Stimulated activated CD4-positive, alpha-beta T cell treated with anti-CD3 and anti-CD28 coated beads, Interleukin-4, amount 100 ng/mL, for 24 hours (primary cell): Measurements from ENCODE around the gene TMEM174.

Source experiments
- DNase-seq: peaks from one replicate; pipeline ENCODE4 v3.0.0-alpha.2; 2020

TMEM174 gene

DNA sequence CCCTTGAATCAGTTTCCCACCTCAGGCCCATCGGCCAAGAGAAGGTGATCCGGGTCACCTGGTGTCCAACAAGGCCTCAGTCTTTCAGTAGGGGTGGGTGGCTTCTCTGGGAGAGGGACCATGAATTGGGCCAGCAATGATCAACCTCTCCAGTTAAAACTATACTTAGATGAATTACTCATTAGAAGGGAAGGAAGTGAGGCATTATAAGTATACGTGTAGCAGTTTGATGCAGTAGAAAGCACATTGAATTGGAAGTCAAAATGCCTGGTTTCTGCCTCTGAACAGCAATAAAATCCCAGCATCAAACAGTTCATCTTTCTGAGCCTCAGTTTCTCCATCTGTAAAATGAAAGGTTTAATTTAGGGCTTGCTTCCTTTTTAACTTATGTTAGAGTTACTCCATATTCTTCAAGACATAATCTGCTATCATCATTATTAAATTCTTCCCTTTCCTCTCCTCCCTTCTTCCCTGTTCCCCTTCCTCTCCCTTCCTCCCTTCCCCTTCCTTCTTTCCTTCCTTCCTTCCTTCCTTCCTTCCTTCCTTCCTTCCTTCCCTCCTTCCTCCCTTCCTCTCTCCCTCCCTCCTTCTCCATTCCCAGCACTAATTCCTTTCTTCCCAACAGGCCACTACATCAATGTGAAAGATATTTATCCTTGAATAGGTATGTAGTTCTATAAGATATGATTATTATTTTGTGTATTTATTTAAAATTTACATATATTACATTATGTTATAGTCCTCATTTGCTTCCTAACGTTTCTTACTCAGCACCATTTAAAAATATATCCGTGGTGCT, 18.6 kb upstream of the TMEM174 start:
- DNase-seq: no peak

GRCh38 chr5:73155271-73156222, 17.4 kb upstream of the TMEM174 start:
- no peak for DNase-seq

DNA sequence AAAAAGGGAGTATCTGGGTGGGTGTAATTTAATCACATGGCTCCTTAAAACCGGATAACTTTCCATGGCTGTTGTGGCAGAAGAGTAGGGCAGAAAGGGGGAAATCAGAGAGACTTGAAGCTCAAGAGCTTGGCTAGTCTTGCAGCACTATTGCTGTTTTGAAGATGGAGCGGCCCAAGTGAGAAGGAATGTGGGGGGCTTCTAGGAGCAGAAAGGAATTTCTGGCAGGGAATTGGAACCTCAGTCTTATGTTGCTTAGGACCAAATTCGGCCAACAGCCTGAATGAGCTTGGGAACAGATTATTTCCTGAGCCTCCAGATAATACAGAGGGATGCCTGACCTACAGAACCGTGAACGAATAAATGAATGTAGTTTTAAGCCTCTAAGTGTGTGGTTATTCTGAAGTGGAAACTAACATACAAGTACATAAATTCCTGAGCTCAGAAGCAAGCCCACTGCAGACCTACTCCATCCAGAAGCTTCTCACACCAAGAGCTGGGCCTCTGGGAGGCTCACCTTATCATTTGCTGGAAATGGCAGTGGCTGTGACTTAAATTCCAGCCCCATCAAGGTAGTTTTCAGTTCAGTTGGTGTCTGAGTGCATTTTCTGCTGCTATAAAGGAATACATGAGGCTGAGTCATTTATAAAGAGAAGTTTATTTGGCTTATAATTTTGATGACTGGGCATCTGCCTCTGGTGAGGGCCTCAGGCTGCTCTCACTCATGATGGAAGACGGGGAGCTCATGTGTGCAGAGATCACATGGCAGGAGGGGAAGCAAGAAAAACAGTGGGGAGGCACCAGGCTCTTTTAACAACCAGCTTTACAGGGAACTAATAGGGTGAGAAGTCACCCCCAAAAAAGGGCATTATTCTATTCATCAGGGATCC, 15.3 kb upstream of the TMEM174 start:
- no peak for DNase-seq

- no peak for DNase-seq
Observed at GRCh38 chr5:73158313-73158712, 14.7 kb upstream of the TMEM174 start.

DNA sequence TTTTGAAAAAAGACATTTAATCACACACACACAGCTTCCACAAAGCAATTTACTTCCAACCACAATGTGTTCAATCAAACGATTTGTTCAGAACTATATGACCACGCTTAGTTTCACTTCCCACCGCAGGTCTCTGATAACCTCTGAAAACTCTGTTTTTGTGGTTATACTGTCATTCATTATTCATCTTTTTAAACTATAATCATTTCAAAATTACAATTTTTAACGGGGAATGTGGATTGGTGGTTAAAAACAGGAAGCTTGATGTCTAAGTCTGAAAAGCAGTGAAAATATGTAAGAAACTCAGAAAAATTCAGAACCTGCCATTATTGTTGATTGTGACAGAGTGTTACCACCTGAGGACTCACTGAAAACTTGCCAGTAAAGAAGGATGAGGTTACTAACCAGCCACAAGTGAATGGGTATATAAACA, 12.7 kb upstream of the TMEM174 start:
- peak; percentile 82 for DNase-seq

GRCh38 chr5:73170522-73170921, 2.5 kb upstream of the TMEM174 start:
- DNase-seq: peak; percentile 11

DNA sequence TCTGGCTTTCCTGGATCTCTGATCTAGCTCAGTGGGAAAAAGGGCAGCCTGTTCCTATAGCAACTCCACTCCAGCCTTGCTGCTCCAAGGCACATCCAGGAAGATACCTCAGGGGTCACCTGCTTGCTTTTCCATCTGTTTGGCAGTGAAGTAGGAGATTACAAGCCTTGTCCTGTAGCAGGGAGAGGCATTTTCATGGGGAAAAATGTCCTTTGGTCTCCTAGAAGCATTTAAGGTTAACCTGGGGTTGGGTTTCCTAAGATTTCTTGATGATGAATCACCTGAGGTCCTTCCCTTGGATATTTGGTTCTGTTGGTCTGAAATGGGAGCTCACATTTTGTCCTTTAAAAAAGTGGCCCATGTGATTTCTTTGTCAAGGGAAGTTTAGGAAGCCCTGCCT, 1.5 kb upstream of the TMEM174 start:
- no peak for DNase-seq

DNA sequence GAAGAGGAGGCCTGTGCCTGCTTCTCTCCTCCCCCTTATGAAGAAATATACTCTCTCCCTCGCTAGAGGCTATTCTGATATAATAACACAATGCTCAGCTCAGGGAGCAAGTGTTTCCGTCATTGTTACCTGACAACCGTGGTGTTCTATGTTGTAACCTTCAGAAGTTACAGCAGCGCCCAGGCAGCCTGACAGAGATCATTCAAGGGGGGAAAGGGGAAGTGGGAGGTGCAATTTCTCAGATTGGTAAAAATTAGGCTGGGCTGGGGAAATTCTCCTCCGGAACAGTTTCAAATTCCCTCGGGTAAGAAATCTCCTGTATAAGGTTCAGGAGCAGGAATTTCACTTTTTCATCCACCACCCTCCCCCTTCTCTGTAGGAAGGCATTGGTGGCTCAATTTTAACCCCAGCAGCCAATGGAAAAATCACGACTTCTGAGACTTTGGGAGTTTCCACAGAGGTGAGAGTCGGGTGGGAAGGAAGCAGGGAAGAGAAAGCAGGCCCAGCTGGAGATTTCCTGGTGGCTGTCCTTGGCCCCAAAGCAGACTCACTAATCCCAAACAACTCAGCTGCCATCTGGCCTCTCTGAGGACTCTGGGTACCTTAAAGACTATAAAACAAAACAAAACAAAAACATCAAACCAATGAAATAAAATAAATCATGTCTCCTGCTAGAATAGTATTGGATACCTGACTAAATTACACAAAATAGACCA, 1.3 kb downstream of the TMEM174 start:
- no peak for DNase-seq

DNA sequence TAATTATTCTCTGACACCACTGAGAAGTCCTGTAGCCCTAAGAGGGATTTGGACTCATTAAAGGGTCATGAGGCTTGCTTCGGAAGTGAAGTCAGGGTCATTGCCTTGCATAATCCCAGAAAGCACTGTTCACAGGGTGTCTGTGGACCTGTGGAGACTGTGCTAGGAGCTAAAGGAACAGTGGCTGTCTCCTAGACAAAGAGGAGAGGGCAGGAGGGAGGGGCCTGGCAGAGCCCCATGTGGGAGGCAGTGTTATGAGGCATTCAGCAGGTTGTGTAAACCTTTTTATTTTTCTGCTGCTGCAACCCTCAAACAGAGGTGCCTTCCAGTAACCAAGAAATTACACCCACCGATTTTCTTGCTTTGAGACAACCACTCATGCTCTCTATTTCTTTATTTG, 3.3 kb downstream of the TMEM174 start:
- no peak for DNase-seq

- DNase-seq: no peak
Observed at GRCh38 chr5:73178265-73178664, 5.3 kb downstream of the TMEM174 start.

DNA sequence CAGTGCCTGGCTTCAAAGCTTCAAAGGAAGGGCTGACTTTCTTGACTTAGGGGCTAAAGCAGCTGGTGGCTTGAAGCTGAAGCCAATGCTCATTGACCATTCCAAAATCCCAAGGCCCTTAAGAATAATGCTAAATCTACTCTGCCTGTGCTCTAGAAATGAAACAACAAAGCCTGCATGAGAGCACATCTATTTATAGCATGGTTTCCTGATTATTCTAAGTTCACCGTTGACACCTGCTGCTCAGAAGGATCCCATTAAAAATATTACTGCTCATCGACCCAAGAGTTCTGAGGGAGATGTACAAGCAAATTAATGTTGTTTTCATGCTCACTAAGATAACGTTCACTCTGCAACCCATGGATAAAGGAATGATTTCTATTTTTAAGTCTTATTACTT, 6.7 kb downstream of the TMEM174 start:
- DNase-seq: no peak

- DNase-seq: no peak
Observed at GRCh38 chr5:73180566-73180965, 7.6 kb downstream of the TMEM174 start.

DNA sequence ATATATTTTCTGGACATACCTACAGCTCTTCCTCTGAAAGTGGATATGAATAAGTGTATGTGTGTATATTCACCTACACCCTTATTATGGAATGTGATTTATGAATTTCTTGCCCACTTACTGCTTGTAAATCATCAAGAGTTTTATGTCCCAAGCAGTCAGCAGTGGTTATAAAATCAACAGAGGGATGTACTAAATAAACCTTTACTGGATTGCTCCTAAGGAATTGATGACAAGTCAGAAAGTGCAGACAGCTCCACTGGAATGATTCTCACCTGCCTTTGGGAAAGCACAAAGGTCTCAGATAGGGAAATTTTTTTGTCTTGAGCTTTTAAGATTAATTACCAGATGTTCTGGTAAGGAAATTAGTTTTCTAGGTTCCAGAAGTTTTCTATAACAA, 9.3 kb downstream of the TMEM174 start:
- no peak for DNase-seq

DNA sequence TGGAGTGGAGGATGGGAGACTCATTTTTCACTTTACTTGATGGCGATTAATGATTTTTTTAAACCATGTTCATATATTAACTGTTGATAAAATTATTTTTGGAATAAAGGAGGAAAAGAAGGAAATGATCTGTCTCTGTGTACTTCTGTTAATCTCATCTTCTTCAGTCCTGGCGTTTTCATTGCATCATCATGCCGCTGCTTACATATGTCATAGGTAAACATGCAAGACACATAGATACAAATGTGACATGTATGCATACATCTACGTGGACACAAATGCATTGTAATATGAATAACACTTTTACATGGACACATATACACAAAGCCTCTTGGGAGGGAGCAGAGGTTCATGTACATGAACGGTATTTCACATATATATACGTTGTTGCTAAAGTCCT, 10.0 kb downstream of the TMEM174 start:
- DNase-seq: no peak

DNA sequence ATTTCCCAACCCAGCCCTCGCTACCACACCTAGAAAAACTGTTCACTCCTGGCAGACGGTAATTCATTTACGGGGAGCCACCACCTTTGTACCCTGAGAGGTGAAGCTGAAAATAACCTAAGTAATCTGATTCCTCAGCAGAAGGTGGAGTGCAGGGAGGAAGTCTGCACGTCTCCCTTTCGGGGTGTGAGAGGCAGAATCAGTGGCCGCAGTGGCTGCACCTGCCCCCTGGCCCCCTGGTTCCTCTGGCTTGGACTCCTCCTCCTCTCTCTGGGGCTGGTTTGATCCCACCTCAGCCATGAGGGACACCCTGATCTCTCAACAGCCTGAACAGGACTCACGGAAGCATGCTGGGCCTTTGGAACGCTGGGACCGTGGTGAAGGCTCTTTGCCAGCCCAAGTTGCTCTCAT, 10.5 kb downstream of the TMEM174 start:
- no peak for DNase-seq

- no peak for DNase-seq
Observed at GRCh38 chr5:73186976-73187375, 14.0 kb downstream of the TMEM174 start.

DNA sequence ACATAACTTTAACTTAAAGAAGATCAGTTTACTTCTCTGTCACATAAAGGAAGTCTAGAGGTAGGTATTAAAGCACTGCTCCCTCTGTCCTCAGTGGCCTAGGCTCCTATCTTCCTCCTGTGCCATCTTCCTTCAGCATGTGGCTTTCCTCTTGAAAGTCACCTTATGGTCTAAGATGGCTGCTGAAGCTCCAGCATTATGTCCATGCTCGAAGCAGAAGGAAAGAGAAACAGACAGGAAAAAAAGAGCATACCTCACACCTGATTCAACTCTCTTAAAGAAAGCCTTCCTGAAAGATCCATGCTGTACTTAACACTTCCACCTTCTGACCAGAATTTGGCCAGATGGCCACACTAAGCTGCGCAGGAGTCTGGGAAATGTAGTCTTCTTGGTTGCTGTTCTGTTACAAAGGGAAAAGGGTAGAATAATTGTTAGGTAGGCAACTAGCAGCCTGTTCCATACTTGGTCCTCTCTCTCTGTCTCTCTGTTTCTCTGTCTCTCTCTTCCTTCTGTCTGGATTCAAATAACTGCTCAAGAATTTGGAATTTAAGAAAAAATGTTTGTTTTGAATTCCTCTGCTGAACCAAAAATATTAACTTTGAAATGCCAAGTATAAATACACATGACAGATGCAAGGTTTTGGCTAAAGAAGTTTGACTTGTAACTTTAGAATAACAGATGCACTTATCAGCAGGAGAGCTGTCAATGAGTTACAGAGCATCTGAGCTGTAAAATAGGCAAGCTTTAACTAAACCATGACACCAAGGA, 16.0 kb downstream of the TMEM174 start:
- no peak for DNase-seq

DNA sequence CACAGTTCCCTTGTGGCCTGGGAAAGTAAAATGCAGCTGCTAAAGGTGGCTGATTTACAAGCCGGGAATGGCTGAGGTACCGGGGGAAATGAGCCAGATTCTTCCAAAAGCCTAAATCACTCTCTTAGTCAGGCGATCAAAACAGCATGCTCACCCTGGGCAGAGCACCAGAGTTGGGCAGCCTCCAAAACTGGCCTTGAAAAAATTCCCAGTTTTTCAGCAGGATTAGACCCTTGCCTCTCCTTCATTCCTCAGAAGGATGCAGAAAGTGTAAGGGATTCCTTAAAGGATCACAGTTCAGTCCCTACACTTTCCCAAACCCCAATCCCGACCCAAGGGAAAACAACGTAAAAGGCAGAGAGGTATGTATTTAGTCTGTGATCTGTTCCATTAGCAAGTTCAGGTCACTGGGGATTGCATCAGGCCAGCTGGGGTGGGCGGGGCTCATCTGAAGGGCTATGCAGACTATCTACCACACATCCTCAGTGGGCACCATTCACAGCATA, 16.9 kb downstream of the TMEM174 start:
- no peak for DNase-seq

GRCh38 chr5:73192370-73192769, 19.4 kb downstream of the TMEM174 start:
- DNase-seq: no peak

DNA sequence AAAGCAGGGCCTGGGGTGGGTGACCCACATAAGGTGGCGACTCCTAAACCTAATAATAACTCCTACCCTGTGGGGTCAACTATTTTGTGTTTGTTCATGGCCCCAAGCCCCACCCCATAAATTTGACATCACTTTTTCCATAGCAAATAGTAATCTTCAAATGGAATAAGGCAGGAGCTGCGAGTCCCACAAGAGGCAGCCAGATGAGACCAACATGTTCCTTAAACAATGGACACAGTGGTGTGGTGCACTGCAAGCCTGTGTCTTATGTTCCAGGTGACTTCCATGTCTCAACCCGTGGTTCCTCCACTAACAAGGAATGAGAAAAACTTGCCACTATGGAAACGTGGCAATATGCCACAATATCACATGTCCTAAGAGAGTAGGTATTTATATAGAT, 20.6 kb downstream of the TMEM174 start:
- DNase-seq: no peak

- no peak for DNase-seq
Observed at GRCh38 chr5:73196201-73196600, 23.2 kb downstream of the TMEM174 start.
